GM13977 (cell line): ENCODE results near the gene FRMD4A.

Experiments used
- DNase-seq: peaks from one replicate; pipeline ENCODE4 v3.0.0; 2012; ENCODE audit warnings: low spot score
- CTCF ChIP-seq: IDR thresholded peaks from 2 replicates; pipeline ENCODE4 v1.5.1; 2012; ENCODE audit warnings: mild to moderate bottlenecking, control low read depth; ENCODE audit not compliant: insufficient read depth; ENCODE audit errors: extremely low read depth, missing control alignments
- in situ Hi-C: fragments of 300-500 bp; cut with MboI; formaldehyde crosslinking; loops from one replicate; pipeline ENCODE4 v1.12.0; 2022; ENCODE audit warnings: low sequenced_read_pairs, low pct_unique_long_range_greater_than_20kb, mixed read lengths, inconsistent platforms; ENCODE audit not compliant: unreplicated experiment

Gene FRMD4A

GRCh38 chr10:13885238-13885990, 445.3 kb downstream of the FRMD4A start:
- no peak for TF ChIP-seq CTCF
- in situ Hi-C loops, result no loop called here
- no peak for DNase-seq

- in situ Hi-C loops, result no loop called here
- DNase-seq, result no peak
- TF ChIP-seq CTCF, result no peak
Observed at GRCh38 chr10:13883636-13884444, 446.9 kb downstream of the FRMD4A start.

GRCh38 chr10:13882119-13882711, 448.5 kb downstream of the FRMD4A start:
- no peak for DNase-seq
- in situ Hi-C loops, result no loop called here

GRCh38 chr10:13880760-13881159, 450.0 kb downstream of the FRMD4A start:
- DNase-seq, result no peak
- no peak for TF ChIP-seq CTCF
- in situ Hi-C loops, result no loop called here

More at GRCh38 chr10:13882119-13882711, 448.5 kb downstream of the FRMD4A start:
- no peak for TF ChIP-seq CTCF

GRCh38 chr10:13877154-13877909, 453.4 kb downstream of the FRMD4A start:
- in situ Hi-C loops, result no loop called here
- TF ChIP-seq CTCF, result no peak
- no peak for DNase-seq

GRCh38 chr10:13873196-13873595, 457.5 kb downstream of the FRMD4A start:
- DNase-seq, result no peak
- in situ Hi-C loops, result no loop called here
- TF ChIP-seq CTCF, result no peak
